Trophoblast cell (in vitro differentiated cells and primary cell): ENCODE results near the gene IQCH.

Source experiments
- DNase-seq, 2 donors: peaks; one replicate each; pipeline ENCODE4 v3.0.0-alpha.2; 2016
- H2AFZ ChIP-seq: 2 replicates; pipeline ENCODE4 v1.6.1; 2013; ENCODE audit warnings: low read length, moderate library complexity, mild to moderate bottlenecking; ENCODE audit not compliant: insufficient read depth, poor library complexity
- H2AK5ac ChIP-seq: 2 replicates; pipeline ENCODE4 v1.6.1; 2013; ENCODE audit warnings: mild to moderate bottlenecking, low read length
- H2BK120ac ChIP-seq: 2 replicates; pipeline ENCODE4 v1.6.1; 2013; ENCODE audit warnings: low read length, mild to moderate bottlenecking, moderate library complexity; ENCODE audit not compliant: insufficient read depth, poor library complexity
- H2BK12ac ChIP-seq: 2 replicates; pipeline ENCODE4 v1.6.1; 2013; ENCODE audit warnings: mild to moderate bottlenecking, low read length, moderate library complexity
- H2BK5ac ChIP-seq: 2 replicates; pipeline ENCODE4 v1.6.1; 2013; ENCODE audit warnings: low read length, low read depth, moderate library complexity, mild to moderate bottlenecking; ENCODE audit not compliant: poor library complexity
- H3K14ac ChIP-seq: 2 replicates; pipeline ENCODE4 v1.6.1; 2013; ENCODE audit warnings: mild to moderate bottlenecking, low read length
- H3K18ac ChIP-seq: 2 replicates; pipeline ENCODE4 v1.6.1; 2013; ENCODE audit warnings: mild to moderate bottlenecking, low read length
- H3K23ac ChIP-seq: 2 replicates; pipeline ENCODE4 v1.6.1; 2013; ENCODE audit warnings: low read length
- H3K27ac ChIP-seq: 2 replicates; pipeline ENCODE4 v1.5.1; 2013; ENCODE audit warnings: low read depth, mild to moderate bottlenecking, inconsistent platforms, low read length, moderate library complexity
- H3K27me3 ChIP-seq: 2 replicates; pipeline ENCODE4 v1.6.1; 2013; ENCODE audit warnings: inconsistent platforms, mild to moderate bottlenecking, low read length, moderate library complexity; ENCODE audit not compliant: insufficient read depth
- H3K36me3 ChIP-seq, 2 experiments: 1 replicate in 1 of 2; 2 replicates in 1 of 2; pipeline ENCODE4 v1.6.1; 2013; ENCODE audit warnings: low read length in 2 of 2, mild to moderate bottlenecking in 2 of 2, moderate library complexity in 1 of 2; ENCODE audit not compliant: insufficient read depth in 2 of 2, control insufficient read depth in 1 of 2
- H3K4ac ChIP-seq: 2 replicates; pipeline ENCODE4 v1.6.1; 2013; ENCODE audit warnings: low read depth, mild to moderate bottlenecking, low read length, moderate library complexity
- H3K4me1 ChIP-seq, 2 experiments: 1 replicate in 1 of 2; 2 replicates in 1 of 2; pipeline ENCODE4 v1.6.1; 2013; ENCODE audit warnings: low read length in 2 of 2, mild to moderate bottlenecking in 2 of 2, moderate library complexity in 1 of 2; ENCODE audit not compliant: insufficient read depth in 2 of 2, control insufficient read depth in 1 of 2
- H3K4me2 ChIP-seq: 2 replicates; pipeline ENCODE4 v1.6.1; 2013; ENCODE audit warnings: inconsistent platforms, mild to moderate bottlenecking, low read length, moderate library complexity
- H3K4me3 ChIP-seq: 2 replicates; pipeline ENCODE4 v1.5.1; 2013; ENCODE audit warnings: mild to moderate bottlenecking, low read depth, low read length, inconsistent platforms
- H3K79me1 ChIP-seq: one replicate; pipeline ENCODE4 v1.6.1; 2013; ENCODE audit warnings: low read length
- H3K79me2 ChIP-seq: 2 replicates; pipeline ENCODE4 v1.6.1; 2013; ENCODE audit warnings: low read length, mild to moderate bottlenecking; ENCODE audit not compliant: control insufficient read depth, insufficient read depth, poor library complexity
- H3K9ac ChIP-seq: 2 replicates; pipeline ENCODE4 v1.6.1; 2013; ENCODE audit warnings: mild to moderate bottlenecking, low read length
- H3K9me3 ChIP-seq: 2 replicates; pipeline ENCODE4 v1.6.1; 2013; ENCODE audit warnings: low read depth, mild to moderate bottlenecking, control low read depth, inconsistent platforms, low read length; ENCODE audit not compliant: insufficient read depth
- H4K12ac ChIP-seq: 2 replicates; pipeline ENCODE4 v1.6.1; 2013; ENCODE audit warnings: low read depth, mild to moderate bottlenecking, low read length, moderate library complexity
- H4K8ac ChIP-seq: 2 replicates; pipeline ENCODE4 v1.6.1; 2013; ENCODE audit warnings: low read depth, mild to moderate bottlenecking, low read length, moderate library complexity
- H4K91ac ChIP-seq: one replicate; pipeline ENCODE4 v1.6.1; 2013; ENCODE audit warnings: low read depth, mild to moderate bottlenecking, low read length, moderate library complexity
- WGBS: extraction: QIAGEN DNeasy Blood & Tissue Kit; methylation state at CpG from one replicate; pipeline ENCODE4 v1.1.7; 2013; ENCODE audit warnings: missing lambda C conversion rate; ENCODE audit not compliant: insufficient read length, insufficient coverage; ENCODE audit errors: extremely low coverage; 5-methylcytosine and 5-hydroxymethylcytosine counted together

Gene IQCH

GRCh38 chr15:67523330-67523729, 268.7 kb downstream of the IQCH start:
- Histone ChIP-seq H3K27me3 (no peaks in the 10 kb centered on the region), H3K4ac (no peak overlapping the region), H3K79me2 (peaks cover 7% of the 10 kb centered on the region)

GRCh38 chr15:67524235-67524634, 269.6 kb downstream of the IQCH start:
- Histone ChIP-seq H3K36me3 (no peaks in the 10 kb centered on the region), H4K91ac (no peak overlapping the region), H2AFZ (no peak overlapping the region), H4K8ac (no peak overlapping the region), H3K4me1 (peaks cover 0 to 3% of the 10 kb centered on the region in 2 experiments), H3K9ac (no peak overlapping the region), H3K9me3 (no peaks in the 10 kb centered on the region), H3K79me1 (peaks cover 10% of the 10 kb centered on the region), H3K4ac (no peak overlapping the region), H3K18ac (no peak overlapping the region), H3K27ac (no peak overlapping the region), H3K4me3 (no peak overlapping the region), H3K23ac (no peak overlapping the region), H3K79me2 (peaks cover 7% of the 10 kb centered on the region), H4K12ac (no peak overlapping the region), H3K27me3 (no peaks in the 10 kb centered on the region), H2AK5ac (no peak overlapping the region), H3K4me2 (no peak overlapping the region), H2BK12ac (no peak overlapping the region), H2BK5ac (no peak overlapping the region), H2BK120ac (no peak overlapping the region), H3K14ac (no peak overlapping the region)
- no peak for DNase-seq

More at GRCh38 chr15:67523330-67523729, 268.7 kb downstream of the IQCH start:
- H3K36me3 ChIP-seq = no peaks in the 10 kb centered on the region
- H2AK5ac ChIP-seq = no peak overlapping the region
- H3K14ac ChIP-seq = no peak overlapping the region
- no peak overlapping the region for H2BK120ac ChIP-seq
- H3K79me1 ChIP-seq = peaks cover 10% of the 10 kb centered on the region
- no peak overlapping the region for H2AFZ ChIP-seq
- H3K27ac ChIP-seq = no peak overlapping the region
- no peak overlapping the region for H2BK12ac ChIP-seq
- no CpG with 5 or more reads among the region's 1 CpG for WGBS
- no peak overlapping the region for H3K4me3 ChIP-seq
- no peak overlapping the region for H4K12ac ChIP-seq
- no peak overlapping the region for H4K8ac ChIP-seq
- H3K23ac ChIP-seq = no peak overlapping the region
- H3K9ac ChIP-seq = no peak overlapping the region
- no peak overlapping the region for H3K18ac ChIP-seq
- DNase-seq = no peak
- H3K4me2 ChIP-seq = no peak overlapping the region
- no peaks in the 10 kb centered on the region for H3K9me3 ChIP-seq
- H2BK5ac ChIP-seq = no peak overlapping the region
- peaks cover 0 to 3% of the 10 kb centered on the region in 2 experiments for H3K4me1 ChIP-seq
- no peak overlapping the region for H4K91ac ChIP-seq

GRCh38 chr15:67528513-67528912, 273.9 kb downstream of the IQCH start:
- WGBS = no CpG with 5 or more reads among the region's 3 CpGs
- H3K23ac ChIP-seq = no peak overlapping the region
- no peaks in the 10 kb centered on the region for H3K79me1 ChIP-seq
- H3K4me3 ChIP-seq = no peak overlapping the region
- H2BK120ac ChIP-seq = no peak overlapping the region
- H2AK5ac ChIP-seq = no peak overlapping the region
- no peak overlapping the region for H4K12ac ChIP-seq
- H3K27ac ChIP-seq = no peak overlapping the region
- H2BK5ac ChIP-seq = no peak overlapping the region
- no peak overlapping the region for H4K91ac ChIP-seq
- DNase-seq = no peak
- no peaks in the 10 kb centered on the region for H3K79me2 ChIP-seq
- no peak overlapping the region for H3K4ac ChIP-seq
- H4K8ac ChIP-seq = no peak overlapping the region
- H2BK12ac ChIP-seq = no peak overlapping the region
- H3K9me3 ChIP-seq = no peaks in the 10 kb centered on the region
- no peaks in the 10 kb centered on the region for H3K27me3 ChIP-seq
- H3K36me3 ChIP-seq = no peaks in the 10 kb centered on the region
- H2AFZ ChIP-seq = no peak overlapping the region
- H3K9ac ChIP-seq = no peak overlapping the region
- no peak overlapping the region for H3K18ac ChIP-seq
- no peak overlapping the region for H3K4me2 ChIP-seq
- H3K14ac ChIP-seq = no peak overlapping the region
- no peaks in the 10 kb centered on the region for H3K4me1 ChIP-seq

DNA sequence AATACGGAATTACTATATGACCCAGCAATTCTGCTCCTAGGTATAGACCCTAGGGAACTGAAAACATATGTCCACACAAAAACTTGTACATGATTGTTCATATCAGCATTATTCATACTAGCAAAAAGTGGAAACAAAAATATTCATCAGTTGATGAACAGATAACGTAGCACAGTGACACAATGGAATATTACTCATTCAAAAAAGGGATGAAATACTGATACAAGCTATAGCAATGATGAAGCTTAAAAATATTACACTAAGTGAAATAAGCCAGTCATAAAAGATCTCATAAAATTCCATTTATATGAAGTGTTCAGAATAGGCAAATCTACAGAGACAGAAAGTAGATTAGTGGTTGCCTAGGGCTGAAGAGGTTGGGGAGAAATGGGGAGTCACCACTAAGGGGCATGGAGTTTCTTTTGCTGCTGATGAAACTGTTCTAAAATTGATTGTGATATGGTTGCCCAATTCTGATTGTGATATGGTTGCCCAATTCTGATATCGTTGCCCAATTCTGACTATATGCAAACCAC, 276.9 kb downstream of the IQCH start:
- Histone ChIP-seq H2BK5ac (no peak overlapping the region), H3K9me3 (no peaks in the 10 kb centered on the region), H3K27ac (no peak overlapping the region), H3K4me2 (no peak overlapping the region), H2AFZ (no peak overlapping the region), H3K4me1 (no peaks in the 10 kb centered on the region), H2AK5ac (no peak overlapping the region), H3K18ac (no peak overlapping the region), H3K9ac (no peak overlapping the region), H4K8ac (no peak overlapping the region), H3K14ac (no peak overlapping the region), H4K12ac (no peak overlapping the region), H3K79me2 (no peaks in the 10 kb centered on the region), H3K4me3 (no peak overlapping the region), H3K79me1 (no peaks in the 10 kb centered on the region), H4K91ac (no peak overlapping the region), H3K4ac (no peak overlapping the region), H3K36me3 (no peaks in the 10 kb centered on the region), H2BK120ac (no peak overlapping the region), H3K27me3 (no peaks in the 10 kb centered on the region), H2BK12ac (no peak overlapping the region), H3K23ac (no peak overlapping the region)
- peak in 1 of 2 donors; percentile 54 for DNase-seq
- no CpG with 5 or more reads among the region's 3 CpGs for WGBS
